ENCODE results near the gene ANKRD18B. TPM values are rescaled to one million over a fixed set of nuclear protein-coding genes. Genes with fewer than 3 reads are reported as not detected.
"Not testable (repeated sequence)": the region's sequence is repeated elsewhere in the genome, so short reads cannot be mapped to it uniquely, and the experiment has no call there.

ANKRD18B gene
- total and polyA plus RNA-seq, 9 of the 15 experiments (the other 6 are each of a cell fraction or from before 2014, with no cell fraction given), result 0.43 to 12.6 (median 1.8) TPM

DNA sequence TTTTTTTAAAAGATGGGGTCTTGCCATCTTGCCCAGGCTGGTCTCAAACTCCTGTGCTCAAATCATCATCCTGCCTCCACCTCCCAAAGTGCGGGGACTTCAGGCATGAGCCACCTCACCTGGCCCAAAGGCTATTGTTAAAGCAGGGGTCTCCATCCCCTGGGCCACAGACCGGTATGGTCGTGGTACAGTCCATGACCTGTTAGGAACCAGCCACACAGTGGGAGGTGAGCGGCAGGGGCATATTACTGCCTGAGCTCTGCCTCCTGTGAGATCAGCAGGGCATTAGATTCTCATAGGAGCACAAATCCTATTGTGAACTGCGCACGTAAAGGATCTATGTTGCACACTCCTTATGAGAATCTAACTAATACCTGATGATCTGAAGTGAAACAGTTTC lies 43.1 kb upstream of the ANKRD18B start:
- BruUV-seq (replicated peaks), result no TSS peak
- ChIA-PET POLR2A (no interaction called here), CTCF (ENCODE audit: low intra/inter-chr PET ratio) (no interaction called here)
- H3K4me2 ChIP-seq (ENCODE audit: insufficient read depth, low read length), result no peak overlapping the region
- no peak overlapping the region for H3K9ac ChIP-seq (ENCODE audit: insufficient read depth in 1 of 2, low read depth in 2 of 2, low read length in 2 of 2)
- WGBS (ENCODE audit: insufficient coverage, low coverage, missing lambda C conversion rate), result 87% methylated on average over 6 of the region's 6 CpGs
- H2AFZ ChIP-seq (ENCODE audit: low read depth, low read length), result no peak overlapping the region
- no peak for DNase-seq (ENCODE audit: extremely low read depth in 1 of 4, low spot score in 3 of 4)
- no peaks in the 10 kb centered on the region for H3K79me2 ChIP-seq (ENCODE audit: control insufficient read depth, insufficient read depth, low read length)
- H3K4me1 ChIP-seq (replicated peaks in 1 of 2; ENCODE audit: control insufficient read depth in 2 of 2, insufficient read depth in 2 of 2, low read length in 2 of 2), result no peaks in the 10 kb centered on the region; a peak in 1 of 5 replicates
- no peak for FAIRE-seq
- no peaks in the 10 kb centered on the region for H3K9me1 ChIP-seq (ENCODE audit: control insufficient read depth, insufficient read depth, low read length)
- no peak overlapping the region for H3K4me3 ChIP-seq
- in situ Hi-C loops (cut with MboI), result no loop called here
- ATAC-seq, result no peak
- intact Hi-C loops (cut with micrococcal nuclease), result no loop called here
- no peak overlapping the region for H3K27ac ChIP-seq (ENCODE audit: extremely low read depth, low read depth, low read length)
- no peaks in the 10 kb centered on the region for H3K9me3 ChIP-seq (replicated peaks; ENCODE audit: control insufficient read depth, insufficient read depth, low read depth, low read length)
- H4K20me1 ChIP-seq (replicated peaks; ENCODE audit: control insufficient read depth, insufficient read depth, low read length), result no peaks in the 10 kb centered on the region
- H3K36me3 ChIP-seq (ENCODE audit: control insufficient read depth, insufficient read depth, low read length), result no peaks in the 10 kb centered on the region
- TF ChIP-seq ZNF121 (CRISPR knock-in tag; conservative IDR thresholded peaks at IDR 0.05) (peak; percentile 45), ZEB2 (IDR thresholded peaks at IDR 0.05) (no peak), WHSC1 (IDR thresholded peaks at IDR 0.05; ENCODE audit: low read length) (no peak), SMAD2 (IDR thresholded peaks at IDR 0.05; ENCODE audit: low read depth, low read length) (no peak), ZKSCAN1 (IDR thresholded peaks at IDR 0.05; ENCODE audit: low read depth, low read length) (no peak), ZNF668 (CRISPR knock-in tag; IDR thresholded peaks at IDR 0.05) (no peak)
- TF ChIP-seq, protein P1, sequence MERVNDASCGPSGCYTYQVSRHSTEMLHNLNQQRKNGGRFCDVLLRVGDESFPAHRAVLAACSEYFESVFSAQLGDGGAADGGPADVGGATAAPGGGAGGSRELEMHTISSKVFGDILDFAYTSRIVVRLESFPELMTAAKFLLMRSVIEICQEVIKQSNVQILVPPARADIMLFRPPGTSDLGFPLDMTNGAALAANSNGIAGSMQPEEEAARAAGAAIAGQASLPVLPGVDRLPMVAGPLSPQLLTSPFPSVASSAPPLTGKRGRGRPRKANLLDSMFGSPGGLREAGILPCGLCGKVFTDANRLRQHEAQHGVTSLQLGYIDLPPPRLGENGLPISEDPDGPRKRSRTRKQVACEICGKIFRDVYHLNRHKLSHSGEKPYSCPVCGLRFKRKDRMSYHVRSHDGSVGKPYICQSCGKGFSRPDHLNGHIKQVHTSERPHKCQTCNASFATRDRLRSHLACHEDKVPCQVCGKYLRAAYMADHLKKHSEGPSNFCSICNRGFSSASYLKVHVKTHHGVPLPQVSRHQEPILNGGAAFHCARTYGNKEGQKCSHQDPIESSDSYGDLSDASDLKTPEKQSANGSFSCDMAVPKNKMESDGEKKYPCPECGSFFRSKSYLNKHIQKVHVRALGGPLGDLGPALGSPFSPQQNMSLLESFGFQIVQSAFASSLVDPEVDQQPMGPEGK (CRISPR knock-in tag; IDR thresholded peaks at IDR 0.05; ENCODE audit: borderline replicate concordance), result no peak
- no peaks in the 10 kb centered on the region for H3K27me3 ChIP-seq (ENCODE audit: control insufficient read depth in 2 of 2, insufficient read depth in 2 of 2, low read length in 2 of 2)

DNA sequence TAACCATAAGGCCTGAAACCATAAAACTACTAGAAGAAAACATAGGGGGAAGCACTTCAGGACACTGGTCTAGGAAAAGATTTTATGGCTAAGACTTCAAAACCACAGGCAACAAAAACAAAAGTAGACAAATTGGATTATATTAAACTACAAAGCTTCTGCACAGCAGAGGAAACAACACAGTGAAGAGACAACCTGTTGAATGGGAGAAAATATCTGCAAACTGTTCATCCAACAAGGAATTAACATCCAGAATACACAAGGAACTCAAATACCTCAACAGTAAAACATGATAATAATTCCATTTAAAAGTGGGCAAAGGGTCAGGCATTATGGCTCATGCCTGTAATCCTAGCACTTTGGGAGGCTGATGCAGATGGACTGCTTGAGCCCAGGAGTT lies 38.7 kb upstream of the ANKRD18B start:
- H4K20me1 ChIP-seq (replicated peaks; ENCODE audit: control insufficient read depth, insufficient read depth, low read length); H3K4me2 ChIP-seq (ENCODE audit: insufficient read depth, low read length); H3K9me1 ChIP-seq (ENCODE audit: control insufficient read depth, insufficient read depth, low read length); H2AFZ ChIP-seq (ENCODE audit: low read depth, low read length); in situ Hi-C loops (cut with MboI); ATAC-seq; FAIRE-seq; H3K79me2 ChIP-seq (ENCODE audit: control insufficient read depth, insufficient read depth, low read length); BruUV-seq (replicated peaks); H3K36me3 ChIP-seq (ENCODE audit: control insufficient read depth, insufficient read depth, low read length); H3K9me3 ChIP-seq (replicated peaks; ENCODE audit: control insufficient read depth, insufficient read depth, low read depth, low read length); H3K4me1 ChIP-seq (replicated peaks in 1 of 2; ENCODE audit: control insufficient read depth in 2 of 2, insufficient read depth in 2 of 2, low read length in 2 of 2); H3K4me3 ChIP-seq; H3K27ac ChIP-seq (ENCODE audit: extremely low read depth, low read depth, low read length); POLR2A ChIA-PET; intact Hi-C loops (cut with micrococcal nuclease); H3K9ac ChIP-seq (ENCODE audit: insufficient read depth in 1 of 2, low read depth in 2 of 2, low read length in 2 of 2); DNase-seq (ENCODE audit: extremely low read depth in 1 of 4, low spot score in 3 of 4); H3K27me3 ChIP-seq (ENCODE audit: control insufficient read depth in 2 of 2, insufficient read depth in 2 of 2, low read length in 2 of 2); CTCF ChIA-PET (ENCODE audit: low intra/inter-chr PET ratio): not testable (repeated sequence)
